Measurements from ENCODE around the gene OR2Z1. TPM values are rescaled to one million over a fixed set of nuclear protein-coding genes. Genes with fewer than 3 reads are reported as not detected.

Gene OR2Z1
- total RNA-seq, 1 experiment from 2014 or later, result not detected

DNA sequence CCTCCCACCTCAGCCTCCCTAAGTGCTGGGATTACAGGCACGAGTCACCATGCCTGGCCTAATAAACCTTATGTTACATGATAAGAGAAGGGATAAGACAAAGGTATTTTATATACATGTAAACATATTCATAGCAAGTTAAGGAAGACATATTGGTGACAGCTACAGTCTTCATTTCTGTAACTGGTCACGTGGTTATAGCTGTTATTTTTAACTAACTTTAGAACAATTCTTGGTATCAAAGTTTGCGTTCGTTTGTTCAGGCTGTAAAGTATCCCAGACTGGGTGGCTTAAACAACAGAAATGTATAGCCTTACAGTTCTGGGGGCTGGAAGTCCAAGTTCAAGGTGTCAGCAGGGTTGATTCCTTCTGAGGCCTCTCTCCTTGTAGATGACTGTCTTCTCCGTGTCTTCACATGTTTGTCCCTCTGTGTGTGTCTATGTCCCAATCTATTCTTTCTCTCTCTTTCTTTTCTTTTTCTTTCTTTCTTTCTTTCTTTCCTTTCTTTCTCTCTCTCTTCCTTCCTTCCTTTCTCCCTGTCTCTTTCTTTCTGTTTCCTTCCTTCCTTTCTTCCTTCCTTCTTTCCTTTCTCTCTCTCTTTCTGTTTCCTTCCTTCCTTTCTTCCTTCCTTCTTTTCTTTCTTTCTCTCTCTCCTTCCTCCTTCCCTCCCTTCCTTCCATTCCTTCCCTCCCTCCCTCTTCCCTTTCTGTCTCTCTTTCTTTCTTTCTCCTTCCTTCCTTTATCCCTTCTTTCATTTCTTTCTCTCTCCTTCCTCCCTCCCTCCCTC is 30.5 kb upstream of the OR2Z1 start:
- no TSS peak for BruUV-seq (replicated peaks)
- CTCF ChIA-PET, result interaction anchor here (0.7 to 0.8 kb wide), 2 partner anchors 37 to 330 kb away, joined by 3 to 4 read pairs; no protein-coding TSS in a partner anchor

GRCh38 chr19:8695501-8695900 is 25.9 kb upstream of the OR2Z1 start:
- CTCF ChIA-PET, result interaction anchor here (0.5 to 3.4 kb wide), 5 partner anchors 14 to 1131 kb away, joined by 3 to 24 read pairs (median 3); no protein-coding TSS in a partner anchor
- no peak overlapping the region for H3K27ac Mint-ChIP-seq (ENCODE audit: low read depth, unreplicated experiment)
- intact Hi-C loops (cut with micrococcal nuclease), result no loop called here
- no peak for DNase-seq (ENCODE audit: unreplicated experiment)
- POLR2A ChIA-PET, result no interaction called here
- H3K9me3 Mint-ChIP-seq (ENCODE audit: unreplicated experiment), result peaks cover 41% of the 10 kb centered on the region
- no peaks in the 10 kb centered on the region for H3K36me3 Mint-ChIP-seq (ENCODE audit: insufficient read depth, unreplicated experiment)
- no peak overlapping the region for H3K4me3 Mint-ChIP-seq (ENCODE audit: unreplicated experiment)
- BruUV-seq (replicated peaks), result no TSS peak
- TF ChIP-seq, protein P1, sequence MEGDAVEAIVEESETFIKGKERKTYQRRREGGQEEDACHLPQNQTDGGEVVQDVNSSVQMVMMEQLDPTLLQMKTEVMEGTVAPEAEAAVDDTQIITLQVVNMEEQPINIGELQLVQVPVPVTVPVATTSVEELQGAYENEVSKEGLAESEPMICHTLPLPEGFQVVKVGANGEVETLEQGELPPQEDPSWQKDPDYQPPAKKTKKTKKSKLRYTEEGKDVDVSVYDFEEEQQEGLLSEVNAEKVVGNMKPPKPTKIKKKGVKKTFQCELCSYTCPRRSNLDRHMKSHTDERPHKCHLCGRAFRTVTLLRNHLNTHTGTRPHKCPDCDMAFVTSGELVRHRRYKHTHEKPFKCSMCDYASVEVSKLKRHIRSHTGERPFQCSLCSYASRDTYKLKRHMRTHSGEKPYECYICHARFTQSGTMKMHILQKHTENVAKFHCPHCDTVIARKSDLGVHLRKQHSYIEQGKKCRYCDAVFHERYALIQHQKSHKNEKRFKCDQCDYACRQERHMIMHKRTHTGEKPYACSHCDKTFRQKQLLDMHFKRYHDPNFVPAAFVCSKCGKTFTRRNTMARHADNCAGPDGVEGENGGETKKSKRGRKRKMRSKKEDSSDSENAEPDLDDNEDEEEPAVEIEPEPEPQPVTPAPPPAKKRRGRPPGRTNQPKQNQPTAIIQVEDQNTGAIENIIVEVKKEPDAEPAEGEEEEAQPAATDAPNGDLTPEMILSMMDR (IDR thresholded peaks at IDR 0.05; ENCODE audit: unreplicated experiment), result no peak
- H3K4me1 Mint-ChIP-seq (ENCODE audit: insufficient read depth, unreplicated experiment), result no peaks in the 10 kb centered on the region
- H3K27me3 Mint-ChIP-seq (ENCODE audit: insufficient read depth, unreplicated experiment), result no peaks in the 10 kb centered on the region

More for the DNA sequence above, 30.5 kb upstream of the OR2Z1 start:
- no peak for DNase-seq (ENCODE audit: unreplicated experiment)
- Mint-ChIP-seq H3K36me3 (ENCODE audit: insufficient read depth, unreplicated experiment) (no peaks in the 10 kb centered on the region), H3K27ac (ENCODE audit: low read depth, unreplicated experiment) (no peak overlapping the region), H3K4me1 (ENCODE audit: insufficient read depth, unreplicated experiment) (no peaks in the 10 kb centered on the region), H3K4me3 (ENCODE audit: unreplicated experiment) (no peak overlapping the region), H3K27me3 (ENCODE audit: insufficient read depth, unreplicated experiment) (no peaks in the 10 kb centered on the region), H3K9me3 (ENCODE audit: unreplicated experiment) (peaks cover 24% of the 10 kb centered on the region)
- intact Hi-C loops (cut with micrococcal nuclease), result no loop called here
- POLR2A ChIA-PET, result no interaction called here
- TF ChIP-seq, protein P1 (IDR thresholded peaks at IDR 0.05; ENCODE audit: unreplicated experiment), result no peak

GRCh38 chr19:8695911-8696310 is 25.5 kb upstream of the OR2Z1 start:
- Mint-ChIP-seq H3K27me3 (ENCODE audit: insufficient read depth, unreplicated experiment) (no peaks in the 10 kb centered on the region), H3K4me1 (ENCODE audit: insufficient read depth, unreplicated experiment) (no peaks in the 10 kb centered on the region), H3K4me3 (ENCODE audit: unreplicated experiment) (no peak overlapping the region), H3K9me3 (ENCODE audit: unreplicated experiment) (peaks cover 39% of the 10 kb centered on the region), H3K27ac (ENCODE audit: low read depth, unreplicated experiment) (no peak overlapping the region), H3K36me3 (ENCODE audit: insufficient read depth, unreplicated experiment) (no peaks in the 10 kb centered on the region)
- intact Hi-C loops (cut with micrococcal nuclease), result no loop called here
- DNase-seq (ENCODE audit: unreplicated experiment), result no peak
- ChIA-PET CTCF (interaction anchor here (0.7 to 3.4 kb wide), 3 partner anchors 27 to 52 kb away, joined by 3 to 24 read pairs (median 4); no protein-coding TSS in a partner anchor), POLR2A (no interaction called here)
- TF ChIP-seq, protein P1 (IDR thresholded peaks at IDR 0.05; ENCODE audit: unreplicated experiment), result no peak
- BruUV-seq (replicated peaks), result no TSS peak

- CTCF ChIA-PET, result no interaction called here
- Mint-ChIP-seq H3K36me3 (ENCODE audit: insufficient read depth, unreplicated experiment) (no peaks in the 10 kb centered on the region), H3K27ac (ENCODE audit: low read depth, unreplicated experiment) (no peak overlapping the region), H3K27me3 (ENCODE audit: insufficient read depth, unreplicated experiment) (no peaks in the 10 kb centered on the region), H3K4me3 (ENCODE audit: unreplicated experiment) (no peak overlapping the region), H3K9me3 (ENCODE audit: unreplicated experiment) (peaks cover 28% of the 10 kb centered on the region), H3K4me1 (ENCODE audit: insufficient read depth, unreplicated experiment) (no peaks in the 10 kb centered on the region)
- intact Hi-C loops (cut with micrococcal nuclease), result no loop called here
- no TSS peak for BruUV-seq (replicated peaks)
- DNase-seq (ENCODE audit: unreplicated experiment), result no peak
- TF ChIP-seq, protein P1 (IDR thresholded peaks at IDR 0.05; ENCODE audit: unreplicated experiment), result no peak
- POLR2A ChIA-PET, result no interaction called here
Observed at GRCh38 chr19:8696993-8697392, 24.4 kb upstream of the OR2Z1 start.
